SK-N-SH (cell line): ENCODE data around the gene SERPINA6. TPM values are rescaled to one million over a fixed set of nuclear protein-coding genes. Genes with fewer than 3 reads are reported as not detected.

Experiments used
- CTCF ChIA-PET: fragments of 300-600, 350-600 bp; formaldehyde crosslinking; extraction: SDS; loops from one replicate; lab custom pipeline; 2021; lab: Yijun Ruan, JAX
- POLR2A ChIA-PET: fragments of 350-600 bp; sonication (Branson Sonifier 250); formaldehyde crosslinking; extraction: SDS; loops from one replicate; lab custom pipeline; 2020; ENCODE audit warnings: antibody characterized with exemption, inconsistent platforms; lab: Yijun Ruan, JAX
- DNase-seq: peaks from one replicate; pipeline ENCODE4 v3.0.0; 2012
- H2AFZ ChIP-seq: fragments of 200-600 bp; sonication (generic); 2 replicates; pipeline ENCODE4 v1.8.1; 2016; ENCODE audit warnings: antibody characterized with exemption, mild to moderate bottlenecking, low read depth
- H3F3A ChIP-seq: fragments of 200-600 bp; sonication (generic); replicated peaks from 2 replicates; pipeline ENCODE3; 2016; ENCODE audit warnings: antibody characterized with exemption, mild to moderate bottlenecking; ENCODE audit not compliant: insufficient read depth
- H3K27ac ChIP-seq, 2 experiments: fragments of 200-500 bp in 1 of 2; fragments of 200-600 bp in 1 of 2; sonication (Bioruptor generic) in 1 of 2; sonication (generic), shearing (Covaris generic) in 1 of 2; 2 replicates each; pipeline versions ENCODE4 v1.5.1 to v1.6.1; 2014 to 2016; ENCODE audit warnings: low read depth in 2 of 2, inconsistent platforms in 1 of 2, low read length in 1 of 2, mild to moderate bottlenecking in 1 of 2, mixed read lengths in 1 of 2
- H3K27me3 ChIP-seq: fragments of 200-600 bp; sonication (generic), shearing (Covaris generic); 2 replicates; pipeline ENCODE4 v1.6.1; 2016; ENCODE audit warnings: mixed run types; ENCODE audit not compliant: insufficient read depth
- H3K36me3 ChIP-seq, 2 experiments: fragments of 200-500 bp in 1 of 2; fragments of 200-600 bp in 1 of 2; sonication (Bioruptor generic) in 1 of 2; sonication (generic) in 1 of 2; replicated peaks in 1 of 2; 2 replicates each; pipeline versions ENCODE3 to v1.5.1; 2014 to 2016; ENCODE audit warnings: low read length in 1 of 2, mild to moderate bottlenecking in 1 of 2; ENCODE audit not compliant: insufficient read depth in 2 of 2, control insufficient read depth in 1 of 2
- H3K4me1 ChIP-seq, 2 experiments: fragments of 200-500 bp in 1 of 2; fragments of 200-600 bp in 1 of 2; sonication (Bioruptor generic) in 1 of 2; sonication (generic), shearing (Covaris generic) in 1 of 2; 2 replicates each; pipeline versions ENCODE4 v1.5.1 to v1.6.1; 2014 to 2016; ENCODE audit warnings: low read depth in 1 of 2, low read length in 1 of 2, mixed run types in 1 of 2; ENCODE audit not compliant: insufficient read depth in 2 of 2, control insufficient read depth in 1 of 2
- H3K4me2 ChIP-seq: fragments of 200-600 bp; sonication (generic), shearing (Covaris generic); 2 replicates; pipeline ENCODE4 v1.6.1; 2017; ENCODE audit warnings: mixed run types
- H3K4me3 ChIP-seq, 2 experiments: fragments of 200-500 bp in 1 of 2; fragments of 200-600 bp in 1 of 2; sonication (Bioruptor generic) in 1 of 2; sonication (generic), shearing (Covaris generic) in 1 of 2; 2 replicates each; pipeline versions ENCODE4 v1.5.1 to v1.8.1; 2014 to 2016; ENCODE audit warnings: low read depth in 2 of 2, inconsistent platforms in 1 of 2, low read length in 1 of 2, mild to moderate bottlenecking in 1 of 2, mixed read lengths in 1 of 2, moderate library complexity in 1 of 2
- H3K79me2 ChIP-seq: fragments of 200-600 bp; sonication (generic); 2 replicates; pipeline ENCODE4 v1.8.1; 2017; ENCODE audit warnings: mild to moderate bottlenecking; ENCODE audit not compliant: insufficient read depth
- H3K9ac ChIP-seq: fragments of 200-600 bp; sonication (generic); 2 replicates; pipeline ENCODE4 v1.6.1; 2017; ENCODE audit warnings: mixed run types
- H3K9me2 ChIP-seq: fragments of 200-600 bp; sonication (generic); 2 replicates; pipeline ENCODE4 v1.6.1; 2017; ENCODE audit warnings: mixed run types
- H3K9me3 ChIP-seq: fragments of 200-600 bp; sonication (generic); 2 replicates; pipeline ENCODE4 v1.6.1; 2017; ENCODE audit warnings: mixed run types, mild to moderate bottlenecking, moderate library complexity
- H4K20me1 ChIP-seq: fragments of 200-600 bp; sonication (generic); 2 replicates; pipeline ENCODE4 v1.6.1; 2017; ENCODE audit warnings: mild to moderate bottlenecking, mixed run types; ENCODE audit not compliant: insufficient read depth
- CHD2 ChIP-seq: fragments of 150-350 bp; IDR thresholded peaks from 2 replicates; pipeline ENCODE4 v1.6.1; 2018; ENCODE audit warnings: low read length; ENCODE audit not compliant: partially characterized antibody
- ELF1 ChIP-seq: IDR thresholded peaks from 2 replicates; pipeline ENCODE4 v1.4.0; 2012
- EP300 ChIP-seq, 2 experiments: IDR thresholded peaks; 2 replicates each; pipeline versions ENCODE4 v1.4.0 to v1.6.1; 2012; ENCODE audit warnings: borderline replicate concordance in 1 of 2, low read depth in 1 of 2, low read length in 1 of 2
- EZH2phosphoT487 ChIP-seq: fragments of 200-600 bp; sonication (generic); IDR thresholded peaks from 2 replicates; pipeline ENCODE4 v1.6.1; 2017; ENCODE audit warnings: low read depth, mixed run types, mild to moderate bottlenecking, antibody characterized with exemption, moderate library complexity, borderline replicate concordance
- FOXJ3 ChIP-seq: sonication (generic); formaldehyde crosslinking; IDR thresholded peaks from 2 replicates; pipeline ENCODE4 v1.5.1; 2020; ENCODE audit warnings: mild to moderate bottlenecking, missing genetic modification reagents
- GABPA ChIP-seq: IDR thresholded peaks from 2 replicates; pipeline ENCODE4 v1.4.0; 2012; ENCODE audit warnings: low read depth, mild to moderate bottlenecking
- JUND ChIP-seq: IDR thresholded peaks from 2 replicates; pipeline ENCODE4 v1.4.0; 2012
- MAX ChIP-seq: IDR thresholded peaks from 2 replicates; pipeline ENCODE4 v1.4.0; 2012; ENCODE audit warnings: low read depth
- MEF2A ChIP-seq: IDR thresholded peaks from 2 replicates; pipeline ENCODE4 v1.4.0; 2012; ENCODE audit warnings: low read depth, borderline replicate concordance
- MXI1 ChIP-seq: IDR thresholded peaks from 2 replicates; pipeline ENCODE4 v1.6.1; 2012; ENCODE audit warnings: mild to moderate bottlenecking, low read depth, low read length, improper control_type of control experiment
- NFIC ChIP-seq: IDR thresholded peaks from 2 replicates; pipeline ENCODE4 v1.4.0; 2012; ENCODE audit warnings: borderline replicate concordance
- RAD21 ChIP-seq: IDR thresholded peaks from 2 replicates; pipeline ENCODE4 v1.6.1; 2012; ENCODE audit warnings: mild to moderate bottlenecking, low read length
- RFX5 ChIP-seq: IDR thresholded peaks from 2 replicates; pipeline ENCODE4 v1.6.1; 2012; ENCODE audit warnings: mild to moderate bottlenecking, improper control_type of control experiment, low read length
- SMC3 ChIP-seq: IDR thresholded peaks from 2 replicates; pipeline ENCODE4 v1.6.1; 2012; ENCODE audit warnings: low read depth, low read length, improper control_type of control experiment
- WGBS: methylation state at CpG from one replicate; pipeline ENCODE4 v1.1.6; 2017; ENCODE audit warnings: low lambda C conversion rate; 5-methylcytosine and 5-hydroxymethylcytosine counted together
- polyA plus RNA-seq, 3 experiments: library from polyadenylated mRNA; depleted of rRNA; stranded (reverse); fragments of >200 nt; gene quantifications; 2 replicates each; pipeline ENCODE4 v1.2.3, GENCODE V29; 2012
- TF ChIP-seq, protein P1 (sequence below): IDR thresholded peaks from 2 replicates; pipeline ENCODE4 v1.6.1; 2012; ENCODE audit warnings: mild to moderate bottlenecking, low read depth, low read length, moderate library complexity
- TF ChIP-seq, protein P2 (sequence below): fragments of 200-600 bp; sonication (generic); IDR thresholded peaks from 2 replicates; pipeline ENCODE4 v1.6.1; 2017; ENCODE audit warnings: antibody characterized with exemption, mild to moderate bottlenecking, moderate library complexity

The SERPINA6 gene
- polyA plus RNA-seq, 1 of the 3 experiments (the other 2 are of a cell fraction) = 0.46 TPM

DNA sequence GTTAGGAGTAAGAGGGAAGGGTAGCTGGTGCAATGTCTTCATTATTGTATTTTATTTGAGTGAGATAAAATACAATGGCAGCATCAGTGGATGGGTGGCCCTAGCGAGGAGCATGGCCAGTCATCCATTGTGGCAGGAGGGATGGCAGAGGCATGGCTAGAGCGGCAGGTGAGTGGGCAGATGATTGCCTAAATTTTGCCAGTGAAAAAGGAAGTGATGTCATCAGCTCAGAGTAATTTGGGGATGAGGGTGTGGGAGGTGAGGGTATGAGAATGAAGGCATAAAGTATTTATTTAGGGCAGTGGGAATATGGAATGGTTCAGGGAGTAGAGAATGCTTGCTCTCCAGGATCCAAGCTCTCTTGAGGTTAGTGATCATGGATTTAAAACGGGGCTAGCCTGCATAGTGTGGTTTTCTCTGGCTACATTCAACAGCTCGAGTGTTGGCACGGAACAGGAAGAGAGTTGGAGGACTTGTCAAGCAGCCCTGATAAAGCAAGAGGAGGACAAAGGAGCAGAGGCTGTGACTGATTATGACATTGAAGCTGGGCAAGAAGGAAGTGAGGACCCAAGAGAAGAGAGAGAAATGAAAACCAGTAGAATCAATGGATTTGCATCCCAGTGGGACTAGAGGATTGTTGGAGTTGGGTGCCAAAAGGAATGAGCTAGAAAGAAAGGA, 18.7 kb upstream of the SERPINA6 start:
- H3K4me2 ChIP-seq = peak overlapping the region; percentile 70
- H3K4me3 ChIP-seq = no peak overlapping the region
- ChIA-PET CTCF (no interaction called here), POLR2A (no interaction called here)
- H4K20me1 ChIP-seq = no peaks in the 10 kb centered on the region
- H3K9me2 ChIP-seq = no peaks in the 10 kb centered on the region
- 30% methylated on average over 5 of the region's 5 CpGs for WGBS
- H2AFZ ChIP-seq = peak overlapping the region; percentile 47; the same call in 1 of the 2 replicates
- peaks cover 12% of the 10 kb centered on the region for H3F3A ChIP-seq
- no peaks in the 10 kb centered on the region for H3K9me3 ChIP-seq
- H3K27me3 ChIP-seq = no peaks in the 10 kb centered on the region
- no peak overlapping the region for H3K9ac ChIP-seq
- TF ChIP-seq ELF1 (no peak), EZH2phosphoT487 (no peak), JUND (no peak), MXI1 (no peak), EP300 (IDR thresholded peaks at IDR 0.05; ENCODE audit: borderline replicate concordance in 1 of 2, low read depth in 1 of 2, low read length in 1 of 2) (no peak)
- peaks cover 0 to 20% of the 10 kb centered on the region in 2 experiments; a peak in 3 of 4 replicates for H3K4me1 ChIP-seq
- H3K36me3 ChIP-seq = no peaks in the 10 kb centered on the region
- no peak for DNase-seq
- no peaks in the 10 kb centered on the region for H3K79me2 ChIP-seq
- peak overlapping the region in 1 of 2 experiments; percentile 84; a peak in 2 of 4 replicates for H3K27ac ChIP-seq

DNA sequence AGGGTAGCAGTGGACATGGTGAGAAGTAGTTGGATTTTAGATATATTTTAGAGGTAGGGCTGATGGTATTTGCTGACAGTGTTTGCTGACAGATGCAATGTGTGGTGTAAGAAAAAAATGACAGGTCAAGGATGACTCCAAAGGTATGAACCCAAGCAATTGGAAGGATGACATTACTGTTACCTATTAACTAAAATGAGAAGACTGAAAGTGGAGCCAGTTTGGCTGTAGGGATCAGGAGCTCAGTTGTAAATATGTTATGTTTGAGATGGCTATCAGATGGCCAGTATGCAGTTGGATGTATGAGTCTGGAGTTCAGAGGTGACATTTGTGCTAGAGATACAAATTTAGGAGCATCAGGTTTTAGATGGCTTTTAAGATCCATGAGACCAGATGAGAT, 17.4 kb upstream of the SERPINA6 start:
- H3K79me2 ChIP-seq = no peaks in the 10 kb centered on the region
- POLR2A ChIA-PET = no interaction called here
- CTCF ChIA-PET = no interaction called here
- peaks cover 0 to 17% of the 10 kb centered on the region in 2 experiments; a peak in 3 of 4 replicates for H3K4me1 ChIP-seq
- no peak overlapping the region for H3K9ac ChIP-seq
- no peaks in the 10 kb centered on the region for H4K20me1 ChIP-seq
- H3K4me2 ChIP-seq = no peak overlapping the region
- no peak overlapping the region for H3K27ac ChIP-seq
- TF ChIP-seq RAD21 (no peak), ELF1 (no peak), MEF2A (no peak), SMC3 (no peak), GABPA (no peak), CHD2 (no peak), RFX5 (no peak), MAX (no peak), NFIC (no peak)
- no peak overlapping the region for H3K4me3 ChIP-seq
- peaks cover 10% of the 10 kb centered on the region for H3F3A ChIP-seq
- no peak for DNase-seq
- no peaks in the 10 kb centered on the region for H3K36me3 ChIP-seq
- H2AFZ ChIP-seq = no peak overlapping the region
- no peaks in the 10 kb centered on the region for H3K27me3 ChIP-seq
- H3K9me3 ChIP-seq = no peaks in the 10 kb centered on the region
- no peaks in the 10 kb centered on the region for H3K9me2 ChIP-seq

DNA sequence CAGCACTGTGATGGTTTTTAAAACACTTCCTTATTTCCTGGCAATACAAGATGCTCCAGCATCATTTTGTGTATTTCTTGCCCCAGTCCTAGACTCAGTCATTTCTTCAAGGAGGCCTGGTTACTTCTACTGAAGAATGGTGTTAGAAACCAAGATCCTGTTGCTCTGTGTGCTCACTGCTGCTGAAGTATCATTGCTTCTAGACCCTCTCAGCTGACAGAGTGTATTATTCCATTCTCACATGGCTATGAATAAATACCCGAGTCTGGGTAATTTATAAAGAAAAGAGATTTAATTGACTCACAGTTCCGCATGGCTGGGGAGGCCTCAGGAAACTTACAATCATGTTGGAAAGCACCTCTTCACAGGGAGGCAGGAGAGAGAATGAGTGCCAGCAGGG, 14.9 kb upstream of the SERPINA6 start:
- no peak overlapping the region for H3K4me2 ChIP-seq
- no peaks in the 10 kb centered on the region for H4K20me1 ChIP-seq
- H3K27me3 ChIP-seq = no peaks in the 10 kb centered on the region
- peaks cover 0 to 9% of the 10 kb centered on the region in 2 experiments; a peak in 3 of 4 replicates for H3K4me1 ChIP-seq
- H3K27ac ChIP-seq = no peak overlapping the region
- H3K4me3 ChIP-seq = no peak overlapping the region
- 45% methylated on average over 2 of the region's 2 CpGs for WGBS
- ChIA-PET CTCF (interaction anchor here (0.6 kb wide), 1 partner anchor 18 kb away, joined by 3 read pairs; no protein-coding TSS in a partner anchor), POLR2A (no interaction called here)
- H3K36me3 ChIP-seq = no peaks in the 10 kb centered on the region
- H2AFZ ChIP-seq = no peak overlapping the region
- no peaks in the 10 kb centered on the region for H3K9me3 ChIP-seq
- H3F3A ChIP-seq = peaks cover 10% of the 10 kb centered on the region
- no peak overlapping the region for H3K9ac ChIP-seq
- no peak for DNase-seq
- H3K79me2 ChIP-seq = no peaks in the 10 kb centered on the region
- no peaks in the 10 kb centered on the region for H3K9me2 ChIP-seq
- TF ChIP-seq, protein P1, sequence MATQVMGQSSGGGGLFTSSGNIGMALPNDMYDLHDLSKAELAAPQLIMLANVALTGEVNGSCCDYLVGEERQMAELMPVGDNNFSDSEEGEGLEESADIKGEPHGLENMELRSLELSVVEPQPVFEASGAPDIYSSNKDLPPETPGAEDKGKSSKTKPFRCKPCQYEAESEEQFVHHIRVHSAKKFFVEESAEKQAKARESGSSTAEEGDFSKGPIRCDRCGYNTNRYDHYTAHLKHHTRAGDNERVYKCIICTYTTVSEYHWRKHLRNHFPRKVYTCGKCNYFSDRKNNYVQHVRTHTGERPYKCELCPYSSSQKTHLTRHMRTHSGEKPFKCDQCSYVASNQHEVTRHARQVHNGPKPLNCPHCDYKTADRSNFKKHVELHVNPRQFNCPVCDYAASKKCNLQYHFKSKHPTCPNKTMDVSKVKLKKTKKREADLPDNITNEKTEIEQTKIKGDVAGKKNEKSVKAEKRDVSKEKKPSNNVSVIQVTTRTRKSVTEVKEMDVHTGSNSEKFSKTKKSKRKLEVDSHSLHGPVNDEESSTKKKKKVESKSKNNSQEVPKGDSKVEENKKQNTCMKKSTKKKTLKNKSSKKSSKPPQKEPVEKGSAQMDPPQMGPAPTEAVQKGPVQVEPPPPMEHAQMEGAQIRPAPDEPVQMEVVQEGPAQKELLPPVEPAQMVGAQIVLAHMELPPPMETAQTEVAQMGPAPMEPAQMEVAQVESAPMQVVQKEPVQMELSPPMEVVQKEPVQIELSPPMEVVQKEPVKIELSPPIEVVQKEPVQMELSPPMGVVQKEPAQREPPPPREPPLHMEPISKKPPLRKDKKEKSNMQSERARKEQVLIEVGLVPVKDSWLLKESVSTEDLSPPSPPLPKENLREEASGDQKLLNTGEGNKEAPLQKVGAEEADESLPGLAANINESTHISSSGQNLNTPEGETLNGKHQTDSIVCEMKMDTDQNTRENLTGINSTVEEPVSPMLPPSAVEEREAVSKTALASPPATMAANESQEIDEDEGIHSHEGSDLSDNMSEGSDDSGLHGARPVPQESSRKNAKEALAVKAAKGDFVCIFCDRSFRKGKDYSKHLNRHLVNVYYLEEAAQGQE = no peak
- TF ChIP-seq, protein P2, sequence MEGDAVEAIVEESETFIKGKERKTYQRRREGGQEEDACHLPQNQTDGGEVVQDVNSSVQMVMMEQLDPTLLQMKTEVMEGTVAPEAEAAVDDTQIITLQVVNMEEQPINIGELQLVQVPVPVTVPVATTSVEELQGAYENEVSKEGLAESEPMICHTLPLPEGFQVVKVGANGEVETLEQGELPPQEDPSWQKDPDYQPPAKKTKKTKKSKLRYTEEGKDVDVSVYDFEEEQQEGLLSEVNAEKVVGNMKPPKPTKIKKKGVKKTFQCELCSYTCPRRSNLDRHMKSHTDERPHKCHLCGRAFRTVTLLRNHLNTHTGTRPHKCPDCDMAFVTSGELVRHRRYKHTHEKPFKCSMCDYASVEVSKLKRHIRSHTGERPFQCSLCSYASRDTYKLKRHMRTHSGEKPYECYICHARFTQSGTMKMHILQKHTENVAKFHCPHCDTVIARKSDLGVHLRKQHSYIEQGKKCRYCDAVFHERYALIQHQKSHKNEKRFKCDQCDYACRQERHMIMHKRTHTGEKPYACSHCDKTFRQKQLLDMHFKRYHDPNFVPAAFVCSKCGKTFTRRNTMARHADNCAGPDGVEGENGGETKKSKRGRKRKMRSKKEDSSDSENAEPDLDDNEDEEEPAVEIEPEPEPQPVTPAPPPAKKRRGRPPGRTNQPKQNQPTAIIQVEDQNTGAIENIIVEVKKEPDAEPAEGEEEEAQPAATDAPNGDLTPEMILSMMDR = no peak
- TF ChIP-seq RFX5 (no peak), FOXJ3 (no peak), MEF2A (no peak), MAX (no peak), MXI1 (no peak), CHD2 (no peak)
